Uterus (tissue), 2 donors: Measurements from ENCODE around the gene ARID5B.

ENCODE experiments used
- CTCF ChIP-seq, 4 experiments: fragments of 200-600 bp in 2 of 4; fragments of 450-650 bp in 2 of 4; sonication (generic) in 2 of 4; IDR thresholded peaks; one replicate each; pipeline ENCODE4 v1.5.1; 2016 to 2019; ENCODE audit warnings: antibody characterized with exemption in 4 of 4, mild to moderate bottlenecking in 2 of 4, moderate library complexity in 1 of 4
- POLR2A ChIP-seq, 2 donors: fragments of 450-650 bp; IDR thresholded peaks; one replicate each; pipeline ENCODE4 v1.6.1; 2016; ENCODE audit warnings: antibody characterized with exemption in 2 of 2, mild to moderate bottlenecking in 1 of 2, moderate library complexity in 1 of 2

GRCh38 chr10:62048919-62049623 lies 147.6 kb downstream of the ARID5B start:
- no peak for TF ChIP-seq CTCF (IDR thresholded peaks at IDR 0.05)
- TF ChIP-seq POLR2A (IDR thresholded peaks at IDR 0.05) = peak; percentile 91 to 96
